NCI-H2196 treated with DMSO at 0.1 percent for 48 hours (cell line): ENCODE measurements around the gene MST1.

Source experiments
- DNase-seq: peaks from one replicate; lab custom pipeline; 2025; ENCODE audit not compliant: unreplicated experiment; lab: John Stamatoyannopoulos, UW

MST1 gene

GRCh38 chr3:49658711-49659110, 30.6 kb downstream of the MST1 start:
- DNase-seq, result no peak

- DNase-seq, result no peak
These were observed 31.9 kb downstream of the MST1 start for GRCh38 chr3:49657208-49657915.

GRCh38 chr3:49656541-49657112, 32.6 kb downstream of the MST1 start:
- no peak for DNase-seq

- DNase-seq, result no peak
These were observed 33.5 kb downstream of the MST1 start for GRCh38 chr3:49655731-49656285.

GRCh38 chr3:49654955-49655556, 34.2 kb downstream of the MST1 start:
- DNase-seq, result peak; percentile 59

GRCh38 chr3:49654176-49654825, 35.0 kb downstream of the MST1 start:
- DNase-seq, result no peak

GRCh38 chr3:49653621-49654020, 35.7 kb downstream of the MST1 start:
- no peak for DNase-seq

GRCh38 chr3:49652903-49653415, 36.3 kb downstream of the MST1 start:
- DNase-seq, result no peak

- DNase-seq, result no peak
These were observed 36.9 kb downstream of the MST1 start for GRCh38 chr3:49652218-49652902.

- DNase-seq, result no peak
These were observed 38.6 kb downstream of the MST1 start for GRCh38 chr3:49650637-49651036.

- no peak for DNase-seq
These were observed 39.1 kb downstream of the MST1 start for GRCh38 chr3:49650177-49650576.

GRCh38 chr3:49649576-49649975, 39.7 kb downstream of the MST1 start:
- no peak for DNase-seq

GRCh38 chr3:49648354-49649019, 40.8 kb downstream of the MST1 start:
- DNase-seq, result no peak

- no peak for DNase-seq
These were observed 41.5 kb downstream of the MST1 start for GRCh38 chr3:49647741-49648140.

- DNase-seq, result no peak
These were observed 43.0 kb downstream of the MST1 start for GRCh38 chr3:49646236-49646635.

GRCh38 chr3:49644684-49645083, 44.6 kb downstream of the MST1 start:
- no peak for DNase-seq

GRCh38 chr3:49642708-49643145, 46.5 kb downstream of the MST1 start:
- no peak for DNase-seq

GRCh38 chr3:49641921-49642707, 47.2 kb downstream of the MST1 start:
- DNase-seq, result no peak

- no peak for DNase-seq
These were observed 48.0 kb downstream of the MST1 start for GRCh38 chr3:49641292-49641691.

GRCh38 chr3:49639551-49639950, 49.7 kb downstream of the MST1 start:
- DNase-seq, result no peak
